Subcutaneous abdominal adipose tissue (tissue), 5 donors: ENCODE data around the gene GPC5.

Experiments
- H3K27ac ChIP-seq: one replicate; pipeline ENCODE4 v1.7.0; 2013; ENCODE audit warnings: low read depth, mild to moderate bottlenecking, inconsistent platforms, low read length, moderate library complexity
- H3K27me3 ChIP-seq, 5 donors: one replicate each; pipeline ENCODE4 v1.7.0; 2013; ENCODE audit warnings: low read length in 5 of 5, inconsistent platforms in 1 of 5; ENCODE audit not compliant: control insufficient read depth in 5 of 5, insufficient read depth in 4 of 5
- H3K36me3 ChIP-seq, 5 donors: one replicate each; pipeline ENCODE4 v1.7.0; 2013; ENCODE audit warnings: low read length in 5 of 5; ENCODE audit not compliant: control insufficient read depth in 5 of 5, insufficient read depth in 5 of 5
- H3K4me1 ChIP-seq, 5 donors: one replicate each; pipeline ENCODE4 v1.7.0; 2013; ENCODE audit warnings: low read length in 5 of 5, mild to moderate bottlenecking in 3 of 5, moderate library complexity in 1 of 5; ENCODE audit not compliant: control insufficient read depth in 5 of 5, insufficient read depth in 5 of 5
- H3K4me3 ChIP-seq, 5 donors: one replicate each; pipeline ENCODE4 v1.7.0; 2013; ENCODE audit warnings: low read length in 5 of 5, low read depth in 1 of 5
- H3K9ac ChIP-seq, 5 donors: one replicate each; pipeline ENCODE4 v1.7.0; 2013; ENCODE audit warnings: low read length in 5 of 5, mild to moderate bottlenecking in 4 of 5, moderate library complexity in 3 of 5
- H3K9me3 ChIP-seq, 5 donors: one replicate each; pipeline ENCODE4 v1.7.0; 2013; ENCODE audit warnings: low read length in 5 of 5; ENCODE audit not compliant: control insufficient read depth in 5 of 5
- donor health status: healthy.
- donor health status: healthy.
- donor health status: healthy.
- donor health status: healthy.
- donor health status: healthy.

Gene GPC5

GRCh38 chr13:92626274-92626673, 1227.9 kb downstream of the GPC5 start:
- Histone ChIP-seq H3K9me3 (no peaks in the 10 kb centered on the region), H3K36me3 (no peaks in the 10 kb centered on the region), H3K27ac (no peak overlapping the region), H3K4me3 (no peak overlapping the region), H3K27me3 (no peaks in the 10 kb centered on the region), H3K9ac (no peak overlapping the region), H3K4me1 (no peaks in the 10 kb centered on the region)

- no peak overlapping the region for H3K9ac ChIP-seq
- H3K4me1 ChIP-seq, result no peaks in the 10 kb centered on the region
- no peaks in the 10 kb centered on the region for H3K36me3 ChIP-seq
- H3K4me3 ChIP-seq, result no peak overlapping the region
- peaks cover 0 to 5% (median 0%) of the 10 kb centered on the region in 5 donors for H3K9me3 ChIP-seq
- no peak overlapping the region for H3K27ac ChIP-seq
- H3K27me3 ChIP-seq, result no peaks in the 10 kb centered on the region
Observed at GRCh38 chr13:92640936-92641335, 1242.5 kb downstream of the GPC5 start.

GRCh38 chr13:92649140-92649813, 1250.9 kb downstream of the GPC5 start:
- Histone ChIP-seq H3K27me3 (no peaks in the 10 kb centered on the region), H3K9ac (no peak overlapping the region), H3K27ac (no peak overlapping the region), H3K9me3 (no peaks in the 10 kb centered on the region), H3K4me3 (no peak overlapping the region), H3K36me3 (no peaks in the 10 kb centered on the region), H3K4me1 (no peaks in the 10 kb centered on the region)

GRCh38 chr13:92656103-92656502, 1257.7 kb downstream of the GPC5 start:
- Histone ChIP-seq H3K36me3 (no peaks in the 10 kb centered on the region), H3K9me3 (no peaks in the 10 kb centered on the region), H3K9ac (no peak overlapping the region), H3K27ac (no peak overlapping the region), H3K27me3 (no peaks in the 10 kb centered on the region), H3K4me3 (no peak overlapping the region), H3K4me1 (no peaks in the 10 kb centered on the region)

GRCh38 chr13:92656648-92657047, 1258.2 kb downstream of the GPC5 start:
- H3K9me3 ChIP-seq, result no peaks in the 10 kb centered on the region
- H3K4me3 ChIP-seq, result no peak overlapping the region
- no peaks in the 10 kb centered on the region for H3K36me3 ChIP-seq
- H3K27me3 ChIP-seq, result no peaks in the 10 kb centered on the region
- H3K27ac ChIP-seq, result no peak overlapping the region
- no peaks in the 10 kb centered on the region for H3K4me1 ChIP-seq
- H3K9ac ChIP-seq, result no peak overlapping the region

- no peaks in the 10 kb centered on the region for H3K9me3 ChIP-seq
- H3K27ac ChIP-seq, result no peak overlapping the region
- no peak overlapping the region for H3K4me3 ChIP-seq
- no peaks in the 10 kb centered on the region for H3K27me3 ChIP-seq
- H3K9ac ChIP-seq, result no peak overlapping the region
- no peaks in the 10 kb centered on the region for H3K36me3 ChIP-seq
- no peaks in the 10 kb centered on the region for H3K4me1 ChIP-seq
Observed at GRCh38 chr13:92657565-92657964, 1259.1 kb downstream of the GPC5 start.

- Histone ChIP-seq H3K4me3 (no peak overlapping the region), H3K36me3 (no peaks in the 10 kb centered on the region), H3K9ac (no peak overlapping the region), H3K4me1 (no peaks in the 10 kb centered on the region), H3K27ac (no peak overlapping the region), H3K27me3 (no peaks in the 10 kb centered on the region), H3K9me3 (no peaks in the 10 kb centered on the region)
Observed at GRCh38 chr13:92658293-92658692, 1259.9 kb downstream of the GPC5 start.

- H3K9me3 ChIP-seq, result no peaks in the 10 kb centered on the region
- H3K9ac ChIP-seq, result no peak overlapping the region
- H3K4me3 ChIP-seq, result no peak overlapping the region
- no peak overlapping the region for H3K27ac ChIP-seq
- no peaks in the 10 kb centered on the region for H3K27me3 ChIP-seq
- H3K4me1 ChIP-seq, result no peaks in the 10 kb centered on the region
- no peaks in the 10 kb centered on the region for H3K36me3 ChIP-seq
Observed at GRCh38 chr13:92661406-92661805, 1263.0 kb downstream of the GPC5 start.

GRCh38 chr13:92668157-92668556, 1269.7 kb downstream of the GPC5 start:
- Histone ChIP-seq H3K4me1 (no peaks in the 10 kb centered on the region), H3K27ac (no peak overlapping the region), H3K9ac (no peak overlapping the region), H3K4me3 (no peak overlapping the region), H3K36me3 (no peaks in the 10 kb centered on the region), H3K27me3 (no peaks in the 10 kb centered on the region), H3K9me3 (peaks cover 0 to 2% (median 0%) of the 10 kb centered on the region in 5 donors)

GRCh38 chr13:92670096-92670495, 1271.7 kb downstream of the GPC5 start:
- H3K9me3 ChIP-seq, result peaks cover 0 to 2% (median 0%) of the 10 kb centered on the region in 5 donors
- no peaks in the 10 kb centered on the region for H3K36me3 ChIP-seq
- H3K27ac ChIP-seq, result no peak overlapping the region
- H3K4me1 ChIP-seq, result no peaks in the 10 kb centered on the region
- H3K9ac ChIP-seq, result no peak overlapping the region
- H3K27me3 ChIP-seq, result no peaks in the 10 kb centered on the region
- no peak overlapping the region for H3K4me3 ChIP-seq
